ENCODE data around the gene MUC3A.
A peak's percentile ranks its signal among the peaks of the same experiment; 100 is the strongest.

Gene MUC3A

GRCh38 chr7:101009629-101010028, 60.3 kb downstream of the MUC3A start:
- H3K4me3 ChIP-seq (ENCODE audit: control insufficient read depth, low read depth, low read length) = no peak overlapping the region
- DNase-seq (ENCODE audit: low read depth) = no peak
- TF ChIP-seq, protein P1, sequence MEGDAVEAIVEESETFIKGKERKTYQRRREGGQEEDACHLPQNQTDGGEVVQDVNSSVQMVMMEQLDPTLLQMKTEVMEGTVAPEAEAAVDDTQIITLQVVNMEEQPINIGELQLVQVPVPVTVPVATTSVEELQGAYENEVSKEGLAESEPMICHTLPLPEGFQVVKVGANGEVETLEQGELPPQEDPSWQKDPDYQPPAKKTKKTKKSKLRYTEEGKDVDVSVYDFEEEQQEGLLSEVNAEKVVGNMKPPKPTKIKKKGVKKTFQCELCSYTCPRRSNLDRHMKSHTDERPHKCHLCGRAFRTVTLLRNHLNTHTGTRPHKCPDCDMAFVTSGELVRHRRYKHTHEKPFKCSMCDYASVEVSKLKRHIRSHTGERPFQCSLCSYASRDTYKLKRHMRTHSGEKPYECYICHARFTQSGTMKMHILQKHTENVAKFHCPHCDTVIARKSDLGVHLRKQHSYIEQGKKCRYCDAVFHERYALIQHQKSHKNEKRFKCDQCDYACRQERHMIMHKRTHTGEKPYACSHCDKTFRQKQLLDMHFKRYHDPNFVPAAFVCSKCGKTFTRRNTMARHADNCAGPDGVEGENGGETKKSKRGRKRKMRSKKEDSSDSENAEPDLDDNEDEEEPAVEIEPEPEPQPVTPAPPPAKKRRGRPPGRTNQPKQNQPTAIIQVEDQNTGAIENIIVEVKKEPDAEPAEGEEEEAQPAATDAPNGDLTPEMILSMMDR (IDR thresholded peaks at IDR 0.05; ENCODE audit: control insufficient read depth, insufficient read depth, low read depth, low read length, missing control alignments) = no peak

DNA sequence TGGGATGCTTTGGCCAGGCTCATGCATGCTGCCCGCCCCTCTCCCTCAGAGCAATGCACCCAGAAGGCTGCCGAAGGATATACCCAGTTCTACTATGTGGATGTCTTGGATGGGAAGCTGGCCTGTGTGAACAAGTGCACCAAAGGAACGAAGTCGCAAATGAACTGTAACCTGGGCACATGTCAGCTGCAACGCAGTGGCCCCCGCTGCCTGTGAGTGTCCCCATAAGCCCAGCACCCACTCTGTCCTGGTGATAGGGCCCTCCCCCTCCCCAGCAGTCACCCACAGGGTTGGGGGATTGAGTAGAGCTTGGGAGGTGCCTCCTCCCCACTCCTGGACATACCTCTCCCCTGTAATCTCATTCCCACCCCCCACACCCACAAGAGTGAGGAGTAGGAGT, 63.6 kb downstream of the MUC3A start:
- DNase-seq (ENCODE audit: low read depth) = no peak
- TF ChIP-seq, protein P1 (IDR thresholded peaks at IDR 0.05; ENCODE audit: control insufficient read depth, insufficient read depth, low read depth, low read length, missing control alignments) = no peak
- no peak overlapping the region for H3K4me3 ChIP-seq (ENCODE audit: control insufficient read depth, low read depth, low read length)

DNA sequence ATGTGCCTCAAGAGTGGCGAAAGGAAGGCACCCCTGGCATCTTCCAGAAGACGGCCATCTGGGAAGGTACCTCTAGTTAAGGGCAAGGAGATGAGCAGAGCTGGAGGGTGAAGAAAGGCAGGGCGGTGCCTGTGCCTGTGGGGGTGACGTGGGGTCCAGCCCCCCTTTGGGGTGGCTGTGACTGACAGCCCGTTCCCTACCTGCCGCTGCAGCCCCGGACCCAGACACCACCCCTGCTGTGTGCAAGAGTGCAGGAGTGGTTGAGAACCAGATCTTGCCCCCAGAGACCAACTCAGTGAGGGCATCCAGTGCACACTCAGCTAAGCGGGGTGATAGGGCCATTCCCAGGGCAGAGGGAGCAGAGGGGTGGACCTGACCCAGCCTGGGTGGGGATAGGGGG, 66.3 kb downstream of the MUC3A start:
- H3K4me3 ChIP-seq (ENCODE audit: control insufficient read depth, low read depth, low read length) = no peak overlapping the region
- DNase-seq (ENCODE audit: low read depth) = no peak
- TF ChIP-seq, protein P1 (IDR thresholded peaks at IDR 0.05; ENCODE audit: control insufficient read depth, insufficient read depth, low read depth, low read length, missing control alignments) = no peak

GRCh38 chr7:101017064-101017777, 67.9 kb downstream of the MUC3A start:
- TF ChIP-seq, protein P1 (IDR thresholded peaks at IDR 0.05; ENCODE audit: control insufficient read depth, insufficient read depth, low read depth, low read length, missing control alignments) = no peak
- DNase-seq (ENCODE audit: low read depth) = peak; percentile 40
- peak overlapping the region; percentile 90 for H3K4me3 ChIP-seq (ENCODE audit: control insufficient read depth, low read depth, low read length)
